GM23248 (cell line): ENCODE results near the gene KIF3A.

ENCODE experiments used
- EZH2 ChIP-seq: fragments of 200-600 bp; sonication (generic); IDR thresholded peaks from 2 replicates; pipeline ENCODE4 v1.6.1; 2018; ENCODE audit warnings: antibody characterized with exemption, mild to moderate bottlenecking; ENCODE audit not compliant: insufficient read depth, poor library complexity, severe bottlenecking
- EZH2phosphoT487 ChIP-seq: fragments of 200-600 bp; sonication (generic); IDR thresholded peaks from 2 replicates; pipeline ENCODE4 v1.6.1; 2018; ENCODE audit warnings: antibody characterized with exemption, moderate library complexity, mild to moderate bottlenecking, low read depth; ENCODE audit not compliant: insufficient read depth

- TF ChIP-seq EZH2 (no peak), EZH2phosphoT487 (no peak)
These were observed 72.6 kb downstream of the KIF3A start for GRCh38 chr5:132664696-132665209.
